ENCODE measurements around the gene TEAD1.

TEAD1 gene

GRCh38 chr11:12686246-12687060 is 12.2 kb downstream of the TEAD1 start:
- DNase-seq (ENCODE audit: low read depth in 2 of 2) = no peak

- no peak for DNase-seq (ENCODE audit: low read depth in 2 of 2)
Measured at GRCh38 chr11:12687216-12687623, 13.0 kb downstream of the TEAD1 start.

GRCh38 chr11:12687740-12688139 is 13.5 kb downstream of the TEAD1 start:
- DNase-seq (ENCODE audit: low read depth in 2 of 2) = no peak

- DNase-seq (ENCODE audit: low read depth in 2 of 2) = no peak
Measured at GRCh38 chr11:12689029-12689755, 15.0 kb downstream of the TEAD1 start.

DNA sequence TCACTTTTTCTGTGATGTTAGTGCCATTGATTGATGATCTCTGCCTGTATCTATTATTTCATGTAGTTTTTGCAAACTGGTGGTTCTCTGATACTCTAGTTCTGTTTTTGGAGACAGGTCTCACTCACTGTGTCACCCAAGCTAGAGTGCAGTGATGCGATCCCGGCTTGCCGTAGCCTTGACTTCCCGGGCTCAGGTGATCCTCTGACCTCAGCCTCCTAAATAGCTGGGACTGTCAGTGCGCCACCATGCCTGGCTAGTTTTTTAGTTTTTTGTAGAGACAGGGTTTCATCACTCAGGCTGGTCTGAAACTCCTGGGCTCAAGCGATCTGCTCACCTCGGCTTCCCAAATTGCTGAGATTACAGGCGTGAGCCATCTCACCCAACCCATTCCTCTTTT is 16.4 kb downstream of the TEAD1 start:
- no peak for DNase-seq (ENCODE audit: low read depth in 2 of 2)

DNA sequence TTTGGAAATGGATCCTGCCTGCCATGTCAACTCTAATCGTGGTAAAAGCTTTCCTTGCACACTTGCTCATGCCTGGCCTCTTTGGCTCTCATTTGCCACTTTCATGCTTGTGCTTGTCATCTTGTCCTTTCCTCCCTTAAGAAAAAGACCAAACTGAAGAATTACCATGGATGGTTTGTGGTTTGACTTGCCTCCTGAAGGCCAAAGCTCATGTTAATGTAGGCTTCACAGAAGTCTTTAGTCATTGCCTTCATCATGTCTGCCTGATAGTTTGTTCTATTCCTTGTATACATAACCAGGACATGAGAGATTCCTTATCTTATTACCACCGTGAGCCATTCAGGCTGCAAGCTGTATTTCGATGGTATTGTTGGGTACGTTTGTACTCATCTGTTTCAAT is 17.3 kb downstream of the TEAD1 start:
- no peak for DNase-seq (ENCODE audit: low read depth in 2 of 2)

DNA sequence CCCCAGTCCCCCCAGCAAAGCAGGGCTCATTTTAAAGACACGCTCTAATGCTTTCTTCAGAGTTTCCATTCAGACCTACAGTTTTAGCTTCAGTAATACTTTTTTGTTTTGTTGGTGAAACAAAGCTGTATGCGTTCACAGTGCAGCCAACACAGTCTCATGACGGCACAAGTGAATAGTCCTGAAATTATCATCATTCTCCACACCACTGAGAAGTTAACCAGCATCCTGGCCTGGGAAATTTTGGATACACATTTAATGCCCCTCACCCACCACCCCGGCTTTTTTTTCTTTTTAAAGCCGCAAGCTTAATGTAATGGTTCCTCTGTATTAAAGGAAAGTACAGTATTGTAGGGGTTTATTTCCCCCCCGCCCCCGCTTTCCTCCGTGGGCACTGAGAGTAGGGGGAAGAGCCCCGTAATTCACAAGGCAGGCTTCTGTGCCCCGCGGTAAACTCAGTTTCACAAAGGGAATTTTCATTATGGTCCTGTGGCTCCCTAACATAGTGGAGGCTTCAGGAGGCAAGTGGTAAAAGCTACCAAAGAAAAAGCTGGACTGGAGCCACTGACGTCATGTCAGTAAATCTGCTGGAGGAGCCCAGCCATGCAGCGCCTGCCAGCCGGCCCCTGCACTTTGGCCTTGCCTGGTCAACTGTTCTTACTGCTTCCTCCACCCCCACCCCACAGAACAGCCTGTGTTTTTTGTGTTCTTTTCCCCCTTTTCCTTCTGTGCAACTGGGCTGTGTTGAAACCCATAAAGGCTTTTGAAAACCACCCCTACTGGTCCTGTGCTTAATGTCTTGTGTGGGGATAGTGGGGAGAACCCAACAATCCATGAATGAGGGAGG is 18.2 kb downstream of the TEAD1 start:
- no peak for DNase-seq (ENCODE audit: low read depth in 2 of 2)

DNA sequence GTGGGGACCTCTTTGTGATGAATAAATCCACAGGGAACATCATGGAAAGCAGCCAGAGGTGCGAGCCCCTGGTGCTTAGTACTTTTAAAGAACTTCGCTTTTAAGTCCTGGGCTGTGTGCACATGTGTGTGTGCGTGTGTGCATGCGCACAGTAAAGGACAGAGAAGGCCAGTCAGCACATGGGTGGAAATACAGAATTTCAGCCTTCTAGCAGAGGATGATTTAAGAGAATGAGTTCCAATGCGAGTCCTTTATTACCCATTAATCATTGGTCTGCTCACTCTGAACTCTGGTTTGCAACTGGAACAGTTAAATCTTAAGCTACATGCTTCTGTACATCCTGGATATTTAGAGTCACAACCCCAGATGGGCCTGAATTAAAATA is 18.9 kb downstream of the TEAD1 start:
- no peak for DNase-seq (ENCODE audit: low read depth in 2 of 2)

DNA sequence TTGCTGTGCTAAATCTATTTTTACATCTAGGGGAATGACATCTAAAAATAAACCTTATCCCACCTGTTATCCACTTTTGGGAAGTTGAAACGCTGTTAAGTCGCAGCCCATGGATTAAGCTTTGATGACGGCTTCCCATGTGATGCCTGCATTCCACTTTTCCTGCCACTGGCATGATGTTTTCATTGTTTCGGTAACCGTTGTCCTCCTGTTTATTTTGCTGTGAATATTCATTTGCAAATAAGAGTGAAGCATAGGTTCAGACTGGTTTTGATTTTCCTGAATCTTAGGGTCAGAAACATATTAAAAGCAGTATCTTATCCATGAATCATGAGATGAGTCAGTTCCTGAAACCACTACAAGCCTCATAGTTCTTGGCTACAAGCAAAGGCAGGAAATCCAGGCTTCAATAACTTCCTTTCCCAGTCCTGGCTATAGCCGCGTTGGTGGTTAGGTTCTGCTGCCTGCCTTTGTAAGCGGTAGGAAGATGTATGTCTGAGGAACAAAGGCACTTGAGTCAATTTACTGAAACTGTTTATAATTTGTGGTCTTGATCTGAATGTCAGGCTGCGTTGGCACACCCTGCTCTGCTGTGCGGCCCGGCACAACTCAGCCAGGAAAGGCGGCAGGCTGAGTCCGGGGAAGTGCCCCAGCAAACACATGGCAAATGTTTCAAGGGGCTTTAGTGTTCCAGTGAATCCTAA is 19.4 kb downstream of the TEAD1 start:
- no peak for DNase-seq (ENCODE audit: low read depth in 2 of 2)

DNA sequence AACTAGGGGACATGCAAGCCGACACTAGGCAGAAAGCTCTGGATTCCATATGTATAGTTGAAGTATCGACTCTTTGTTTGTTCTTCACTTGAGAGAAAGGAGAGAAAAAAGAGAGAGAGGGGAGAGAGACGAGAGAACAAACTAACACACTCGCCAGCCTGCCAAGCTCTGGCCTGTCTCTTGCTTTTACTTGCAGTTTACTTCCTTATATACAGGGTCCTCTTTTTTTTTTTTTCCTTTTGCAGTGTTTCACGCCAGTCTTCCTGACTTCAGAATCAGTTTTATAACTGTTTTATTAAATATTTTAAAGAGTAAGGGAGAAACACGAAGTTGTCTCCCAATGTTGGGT is 19.9 kb downstream of the TEAD1 start:
- no peak for DNase-seq (ENCODE audit: low read depth in 2 of 2)

- DNase-seq (ENCODE audit: low read depth in 2 of 2) = no peak
Measured at GRCh38 chr11:12695221-12695794, 21.1 kb downstream of the TEAD1 start.

DNA sequence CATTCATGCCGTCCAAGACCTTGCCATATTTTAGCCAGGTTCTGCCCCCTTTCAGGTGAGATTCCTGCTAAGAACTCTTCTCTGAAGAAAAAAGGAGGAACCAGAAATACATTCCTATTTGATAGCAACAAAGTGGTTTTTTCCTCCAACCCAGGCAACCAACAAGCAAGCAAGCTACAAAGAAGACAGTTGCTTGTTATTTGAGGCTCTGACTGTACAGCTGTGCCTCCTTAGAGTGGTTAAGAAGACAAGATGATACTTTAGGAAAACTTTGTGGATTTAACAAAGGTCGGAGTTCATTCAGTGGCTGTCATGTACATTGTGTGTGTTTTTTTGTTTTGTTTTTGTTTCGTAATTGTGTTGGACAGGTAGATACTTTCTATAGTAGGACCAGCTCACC is 21.7 kb downstream of the TEAD1 start:
- DNase-seq (ENCODE audit: low read depth in 2 of 2) = no peak

DNA sequence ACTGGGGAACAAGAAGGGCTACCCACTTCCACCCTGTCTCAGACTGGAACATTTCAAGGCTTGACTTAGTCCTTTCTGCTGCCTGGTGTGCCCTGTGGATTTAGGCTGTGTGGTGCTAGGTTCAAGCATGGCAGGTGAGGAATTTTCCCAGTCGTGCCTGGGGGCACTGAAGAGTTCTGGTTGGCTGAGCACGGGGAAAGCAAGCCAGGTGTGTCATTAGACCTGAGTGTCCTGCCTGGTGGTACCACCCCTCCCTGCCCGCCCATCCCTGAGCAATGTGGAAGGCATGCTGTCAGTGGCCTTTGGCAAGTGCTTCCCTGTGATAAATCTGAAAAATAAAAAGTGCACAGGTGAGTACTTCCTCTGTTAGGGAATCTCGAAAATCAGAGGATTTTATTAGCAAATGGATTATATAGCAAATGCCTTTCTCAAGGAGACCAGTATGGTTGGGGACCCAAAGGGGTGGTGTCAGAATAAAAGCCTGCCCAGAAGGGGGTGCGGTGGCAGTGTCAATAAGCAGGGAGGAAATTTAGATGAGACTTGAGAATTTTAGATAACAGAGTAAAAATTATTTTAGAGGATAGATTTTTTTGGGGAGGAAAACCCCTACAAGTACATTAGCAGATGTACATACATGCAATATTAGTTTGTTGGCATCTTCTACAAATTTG is 22.8 kb downstream of the TEAD1 start:
- no peak for DNase-seq (ENCODE audit: low read depth in 2 of 2)

DNA sequence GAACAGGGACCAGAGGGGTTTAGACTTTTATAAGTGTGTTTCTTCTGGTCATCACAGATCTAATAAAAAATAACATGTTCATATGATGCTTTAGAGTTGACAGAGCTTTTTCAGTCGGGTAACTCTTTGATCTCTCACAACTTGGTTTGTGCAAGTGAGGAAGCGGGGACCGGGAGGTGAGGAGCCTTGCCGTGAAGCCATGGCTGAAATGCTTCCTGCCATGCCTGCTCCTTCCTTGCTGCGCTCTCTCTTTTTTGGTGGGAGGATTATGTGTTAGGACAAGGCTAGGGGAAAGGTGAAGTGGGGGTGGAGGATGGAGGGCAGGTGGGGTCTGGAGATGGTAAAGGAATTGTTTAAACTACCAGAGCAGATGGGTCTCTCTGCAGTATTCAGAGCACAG is 23.8 kb downstream of the TEAD1 start:
- no peak for DNase-seq (ENCODE audit: low read depth in 2 of 2)

- no peak for DNase-seq (ENCODE audit: low read depth in 2 of 2)
Measured at GRCh38 chr11:12701811-12702592, 27.8 kb downstream of the TEAD1 start.

GRCh38 chr11:12702999-12703453 is 28.8 kb downstream of the TEAD1 start:
- no peak for DNase-seq (ENCODE audit: low read depth in 2 of 2)

DNA sequence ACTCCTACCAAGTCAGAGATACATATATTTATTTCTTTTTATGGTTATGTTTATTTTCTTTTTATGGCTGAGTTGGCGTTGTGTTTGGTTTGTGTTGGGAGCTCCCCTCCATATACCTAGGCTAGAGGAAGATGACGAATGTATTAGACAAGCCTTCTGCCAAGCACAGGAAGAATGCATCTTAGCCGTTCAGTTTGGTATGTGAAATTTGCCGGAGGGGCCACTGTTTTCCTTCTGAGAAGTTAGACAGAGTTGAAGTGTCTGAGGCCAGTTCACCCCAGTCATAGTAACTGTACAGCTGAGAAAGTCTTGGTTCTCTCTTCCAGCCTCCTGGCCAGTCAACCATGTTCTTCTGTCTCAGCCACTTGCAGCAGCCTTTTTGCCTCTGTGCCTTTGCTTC is 29.8 kb downstream of the TEAD1 start:
- no peak for DNase-seq (ENCODE audit: low read depth in 2 of 2)

DNA sequence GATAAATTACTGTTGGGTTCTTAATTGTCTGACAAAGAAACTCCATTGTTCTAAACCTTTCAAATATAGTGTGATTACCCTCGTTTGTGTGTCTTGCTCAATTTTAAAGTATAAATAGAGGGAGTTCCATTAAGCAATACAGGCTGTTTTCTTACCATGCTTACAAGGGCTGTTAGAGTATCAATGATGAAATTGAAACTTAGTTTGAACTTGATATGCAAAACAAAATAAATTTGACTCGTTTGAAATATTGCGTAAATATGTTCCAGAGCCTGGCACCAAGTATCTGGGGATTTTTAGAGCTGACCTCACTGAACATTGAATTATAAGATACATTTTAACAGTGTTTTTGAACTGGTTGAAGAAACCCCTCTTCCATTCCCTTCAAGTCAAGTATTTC is 31.7 kb downstream of the TEAD1 start:
- no peak for DNase-seq (ENCODE audit: low read depth in 2 of 2)

DNA sequence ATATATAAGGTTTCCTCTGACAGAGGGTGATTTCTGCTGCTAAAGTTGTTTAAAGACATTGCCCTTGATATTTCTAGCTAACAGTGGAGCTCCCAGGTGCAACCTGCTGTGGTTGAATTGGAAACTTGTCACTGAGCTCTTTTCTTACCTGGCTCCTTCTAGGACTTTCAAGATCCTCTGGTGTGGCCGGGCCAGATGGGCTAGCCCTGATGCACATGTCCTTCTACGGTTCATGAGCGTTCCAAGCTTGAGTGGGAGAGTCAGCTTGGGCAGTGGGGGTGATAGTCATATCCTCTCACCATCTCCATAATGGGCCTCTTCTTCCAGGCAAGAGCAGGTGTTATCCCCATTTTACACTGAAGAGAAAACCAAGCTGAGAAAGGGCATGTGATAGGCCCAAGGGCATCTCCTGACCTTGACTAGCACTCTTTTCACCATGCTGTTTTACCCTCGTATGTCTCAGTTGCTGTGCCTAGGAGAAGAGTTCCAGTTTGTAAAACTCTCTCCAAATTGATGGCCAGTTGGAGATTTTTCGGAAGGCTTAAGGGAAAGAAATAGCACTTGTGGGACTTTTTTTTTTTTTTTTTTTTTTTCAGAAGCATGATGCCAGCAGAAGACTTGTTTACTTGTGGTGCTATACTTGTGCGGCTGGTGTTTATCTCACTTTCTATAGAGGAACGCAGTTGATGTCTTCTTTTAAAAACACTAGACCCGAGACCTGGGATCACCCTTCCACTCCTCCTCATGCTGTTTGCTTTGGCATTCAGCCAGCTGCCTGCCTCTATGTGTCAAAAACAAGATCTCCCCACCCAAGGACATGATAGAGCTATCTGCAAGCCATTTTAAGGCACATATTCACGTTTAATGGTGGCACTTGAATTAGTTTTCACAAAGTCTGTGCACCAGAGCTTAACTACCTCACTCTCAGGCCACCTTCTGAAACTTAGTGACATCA is 32.6 kb downstream of the TEAD1 start:
- no peak for DNase-seq (ENCODE audit: low read depth in 2 of 2)
